Right lung (tissue), 10 donors: ENCODE data around the gene COASY. TPM values are rescaled to one million over a fixed set of nuclear protein-coding genes. Genes with fewer than 3 reads are reported as not detected.

Experiments
- DNase-seq, 2 donors: peaks; one replicate each; pipeline ENCODE4 v3.0.0-alpha.2; 2013
- long read RNA-seq, 8 donors: transcript quantifications; one replicate each; lab custom pipeline, GENCODE V29; 2026
- polyA plus RNA-seq, 5 donors: library from polyadenylated mRNA; unstranded; fragments of 120-200 nt; gene quantifications; one replicate each; pipeline versions ENCODE4 v1.2.1 to v1.2.3, GENCODE V29; 2013; ENCODE audit warnings: inconsistent platforms in 1 of 5, low replicate concordance in 1 of 5; ENCODE audit not compliant: insufficient read length in 5 of 5, insufficient read depth in 1 of 5

Gene COASY
- 10 to 100 TPM; 33.5 to 46.9 (median 41.0) TPM for polyA plus RNA-seq
- long read RNA-seq, donor 1, partial matches to known transcripts: 0 of 7 reads
- long read RNA-seq, donor 1, other reads (novel, unspliced or antisense): 0 of 7 reads
- long read RNA-seq, donor 2, partial matches to known transcripts: 0 of 8 reads
- long read RNA-seq, donor 2, other reads (novel, unspliced or antisense): 0 of 8 reads
- long read RNA-seq, donor 3, partial matches to known transcripts: 0 of 6 reads
- long read RNA-seq, donor 3, other reads (novel, unspliced or antisense): 0 of 6 reads
- long read RNA-seq, donor 4, partial matches to known transcripts: 0 of 4 reads
- long read RNA-seq, donor 4, other reads (novel, unspliced or antisense): 0 of 4 reads
- long read RNA-seq, donor 5, partial matches to known transcripts: 0 of 7 reads
- long read RNA-seq, donor 5, other reads (novel, unspliced or antisense): 0 of 7 reads
- long read RNA-seq, donor 6, transcript COASY-201 (9 exons, 2,458 nt): major isoform, 9 of 14 reads
- long read RNA-seq, donor 6, partial matches to known transcripts: 0 of 14 reads
- long read RNA-seq, donor 6, other reads (novel, unspliced or antisense): 0 of 14 reads
- long read RNA-seq, donor 7, partial matches to known transcripts: 0 of 6 reads
- long read RNA-seq, donor 7, other reads (novel, unspliced or antisense): 0 of 6 reads
- long read RNA-seq, donor 8, partial matches to known transcripts: 0 of 3 reads
- long read RNA-seq, donor 8, other reads (novel, unspliced or antisense): 0 of 3 reads

DNA sequence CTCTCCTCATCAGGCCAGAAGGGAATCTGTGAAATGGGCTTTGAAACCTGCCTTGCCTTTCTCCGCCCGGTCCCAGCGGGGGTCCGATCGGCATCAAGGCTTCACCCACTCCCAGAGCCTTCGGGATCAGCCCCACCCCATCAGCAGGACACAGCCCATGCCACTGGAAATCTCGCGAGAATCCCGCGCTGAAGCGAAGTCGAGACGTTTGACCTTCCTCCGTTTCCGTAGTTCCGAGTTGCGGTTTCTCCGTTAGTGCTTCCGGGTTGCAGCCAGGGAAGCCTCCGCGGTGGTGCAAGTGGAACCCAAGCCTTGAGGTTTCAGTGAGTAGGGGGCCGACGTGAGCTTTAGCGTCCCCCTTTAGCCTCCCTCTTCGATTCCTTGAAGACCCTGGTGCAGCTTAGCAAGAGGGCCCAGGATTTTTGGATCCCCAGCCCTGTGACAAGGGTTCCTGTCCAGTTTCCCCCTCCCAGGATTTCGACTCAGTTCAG is at the start of gene COASY:
TSS of gene COASY (plus strand) at position 252 of the 491 bp plus-strand sequence. CDS start 475 bp downstream, outside the sequence.
- DNase-seq: peak; percentile 94 to 96

DNA sequence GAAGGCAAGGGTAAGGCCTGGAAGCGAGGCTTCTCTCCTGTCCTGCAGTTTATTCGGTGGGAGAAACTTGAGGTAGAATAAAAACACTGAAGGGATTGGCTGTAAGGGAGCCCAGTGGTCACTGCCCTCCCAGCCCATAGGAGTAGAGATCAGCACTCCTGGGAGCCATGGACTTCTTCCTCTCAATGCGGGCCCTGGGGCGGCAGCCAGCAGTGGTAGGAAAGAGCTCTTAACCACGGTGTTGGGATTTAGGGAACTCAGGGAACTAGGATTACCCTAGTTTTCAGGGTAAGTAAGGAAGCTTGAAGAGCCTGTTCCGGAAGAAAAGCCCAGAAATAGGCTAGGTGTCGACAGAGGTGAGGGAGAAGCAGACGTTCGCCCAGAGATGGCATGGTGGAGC is 49.7 kb upstream of the COASY start:
- DNase-seq: no peak

DNA sequence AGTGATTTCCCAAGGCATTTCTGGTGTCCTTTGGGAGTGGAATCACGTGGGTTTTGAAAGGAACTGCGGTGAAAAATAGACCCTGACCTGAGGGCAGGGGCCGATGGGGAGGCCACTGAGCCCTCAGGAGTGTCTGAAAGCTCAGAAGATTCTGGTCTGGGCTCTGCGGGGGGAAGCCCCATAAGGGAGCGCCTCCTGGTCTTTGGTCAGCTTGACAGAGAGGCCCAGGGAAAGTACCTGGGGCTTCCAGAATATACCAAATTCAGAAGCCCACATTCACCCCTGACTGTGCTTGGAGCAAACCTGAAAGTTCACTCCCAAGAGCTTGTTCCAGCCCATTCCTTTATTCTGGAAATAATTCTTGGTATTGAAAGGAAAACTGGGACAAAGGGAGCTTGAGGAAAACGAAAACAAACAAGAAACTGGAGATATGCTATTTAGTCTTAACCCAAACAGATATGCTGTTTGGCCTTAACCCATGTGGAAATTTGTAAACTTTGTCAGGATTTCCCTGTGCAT is 49.2 kb upstream of the COASY start:
- DNase-seq: no peak

DNA sequence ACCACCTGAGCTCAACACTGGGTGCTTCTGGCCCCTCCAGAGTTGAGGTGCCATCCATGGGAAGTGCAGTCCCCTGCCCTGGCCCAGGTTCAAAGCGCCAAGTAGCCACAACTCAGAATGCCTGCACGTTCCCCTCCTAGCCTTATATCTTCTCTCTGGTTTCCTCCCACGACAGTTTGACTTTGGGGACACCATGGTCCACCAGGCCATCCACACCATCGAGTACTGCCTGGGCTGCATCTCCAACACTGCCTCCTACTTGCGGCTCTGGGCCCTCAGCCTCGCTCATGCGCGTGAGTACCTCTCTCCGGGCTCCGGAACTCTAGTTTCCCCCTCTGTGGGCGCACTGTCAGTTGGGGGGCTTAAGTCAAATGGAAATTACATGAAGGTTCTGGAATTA is 48.3 kb upstream of the COASY start:
- no peak for DNase-seq

- DNase-seq: no peak
Observed at GRCh38 chr17:42514279-42514678, 47.7 kb upstream of the COASY start.

GRCh38 chr17:42514867-42515266 is 47.1 kb upstream of the COASY start:
- no peak for DNase-seq

GRCh38 chr17:42517516-42517915 is 44.4 kb upstream of the COASY start:
- no peak for DNase-seq

DNA sequence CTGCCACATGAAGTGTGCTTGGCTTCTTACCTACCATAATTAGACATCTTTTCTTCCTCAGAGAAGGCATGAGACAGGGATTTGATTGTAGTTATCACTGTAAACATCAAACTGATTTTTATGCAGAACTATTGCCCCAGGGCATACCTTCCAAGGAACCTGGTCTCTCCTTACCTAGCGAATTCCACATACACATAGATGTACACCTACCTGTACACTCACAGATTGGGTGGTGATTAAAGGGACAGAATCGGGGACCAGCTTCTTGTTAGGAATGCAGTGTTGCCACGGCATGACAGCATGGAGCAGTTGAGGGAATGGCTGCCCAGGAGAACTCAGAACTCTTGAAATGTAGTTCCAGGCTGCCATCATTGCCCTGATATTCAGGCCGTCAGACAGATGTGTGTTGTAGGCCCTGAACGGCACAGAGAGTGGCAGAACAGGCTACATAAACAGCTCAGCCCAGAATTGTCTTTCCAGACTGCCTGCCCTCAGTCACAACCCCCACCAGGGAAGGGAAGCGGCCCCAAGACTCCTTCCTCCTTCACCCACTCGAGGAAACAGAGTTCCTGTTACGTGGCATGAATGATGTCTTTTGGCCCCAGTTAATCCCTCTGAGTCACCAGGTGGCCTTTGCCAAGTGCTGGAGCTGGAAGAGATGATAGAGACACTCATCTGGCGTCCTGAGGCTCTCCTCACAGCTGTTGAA is 43.7 kb upstream of the COASY start:
- DNase-seq: peak; percentile 43 to 55

DNA sequence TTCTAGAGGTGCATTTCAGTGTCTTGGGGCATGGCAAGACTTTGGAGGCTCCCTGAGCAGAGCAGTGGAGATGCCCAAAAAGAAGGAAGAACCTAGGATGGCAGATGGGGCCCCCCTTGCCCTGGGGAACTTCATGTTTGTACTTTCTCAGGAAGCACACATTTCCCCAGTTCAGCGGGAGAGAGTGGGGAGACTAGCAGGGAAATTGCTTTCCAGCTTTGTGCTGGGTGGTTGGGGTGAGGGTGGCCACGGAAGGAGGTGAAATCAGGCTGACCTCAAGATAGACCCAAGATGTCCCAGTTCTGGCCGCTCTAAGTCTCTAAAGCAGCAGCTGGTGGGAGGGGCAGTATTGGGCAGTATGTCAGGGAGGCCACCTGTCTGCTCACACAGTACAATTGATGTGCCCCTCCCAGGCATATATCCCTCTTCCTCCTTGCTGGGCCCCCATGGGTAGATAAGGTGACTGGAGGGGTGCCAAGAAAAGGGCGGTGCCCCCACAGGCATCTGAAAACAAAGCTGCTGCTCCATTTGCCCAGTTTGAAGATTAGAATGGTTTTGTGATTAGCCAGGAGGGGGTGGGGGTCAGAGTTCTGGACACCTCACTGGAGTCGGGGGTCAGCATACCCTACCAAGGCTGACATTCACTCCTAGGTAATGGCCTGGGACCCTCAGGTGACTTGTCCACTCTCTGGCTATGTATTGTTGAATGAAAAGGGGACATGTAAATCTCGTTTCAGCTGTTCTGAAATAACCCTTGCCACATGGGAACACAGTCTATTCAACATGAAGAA is 43.0 kb upstream of the COASY start:
- peak; percentile 18 to 33 for DNase-seq

GRCh38 chr17:42519546-42520491 is 42.1 kb upstream of the COASY start:
- peak; percentile 93 to 96 for DNase-seq

DNA sequence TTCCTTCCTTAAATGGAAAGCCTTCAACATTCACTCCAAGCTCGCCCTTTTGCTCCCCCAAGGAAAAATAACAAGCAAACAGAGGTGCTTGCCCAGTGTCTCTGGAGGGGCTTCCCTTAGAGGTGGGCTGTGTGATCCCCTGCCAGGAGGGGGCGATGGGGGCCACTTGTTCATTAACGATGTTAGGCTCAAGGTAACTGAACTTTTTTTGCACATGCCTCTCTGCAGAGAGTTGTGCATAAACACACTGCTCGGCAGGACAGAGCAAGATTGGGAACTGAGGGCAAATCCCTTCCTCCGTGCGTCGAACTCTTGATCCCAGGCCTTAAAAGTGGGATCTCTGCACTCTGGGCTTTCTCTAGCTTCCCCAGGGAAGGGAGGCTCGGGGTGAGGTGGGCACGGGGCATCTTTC is 41.4 kb upstream of the COASY start:
- DNase-seq: no peak

- no peak for DNase-seq
Observed at GRCh38 chr17:42521036-42521435, 40.9 kb upstream of the COASY start.

DNA sequence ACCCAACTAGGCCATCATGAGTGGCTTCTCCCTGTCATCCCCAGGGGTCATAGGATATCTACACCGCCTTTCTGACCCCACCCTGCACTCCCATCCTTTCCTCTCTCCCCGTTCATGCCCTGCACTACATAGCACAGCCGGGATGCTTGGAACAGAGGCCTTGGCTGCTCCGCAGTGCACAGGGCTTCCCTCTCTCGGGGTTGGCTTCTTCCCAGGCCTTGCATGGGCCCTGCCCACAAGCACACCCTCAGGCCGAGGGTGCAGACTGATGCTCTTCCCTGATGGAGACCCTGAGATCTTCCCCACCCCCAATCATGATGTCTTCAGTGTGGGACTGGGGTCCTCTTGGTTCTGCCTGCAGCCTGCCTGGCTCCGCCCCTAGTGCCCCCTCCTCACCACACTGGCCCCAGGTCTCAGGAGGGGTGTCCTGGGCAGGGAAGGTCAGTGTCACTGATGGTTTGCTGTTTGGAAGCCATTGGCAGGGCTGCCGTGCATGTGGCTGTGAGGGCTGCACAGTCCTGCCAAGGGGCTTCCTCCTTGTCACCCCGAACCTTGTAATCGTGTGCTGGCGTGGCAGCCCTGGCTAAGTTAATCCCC is 40.2 kb upstream of the COASY start:
- DNase-seq: no peak

DNA sequence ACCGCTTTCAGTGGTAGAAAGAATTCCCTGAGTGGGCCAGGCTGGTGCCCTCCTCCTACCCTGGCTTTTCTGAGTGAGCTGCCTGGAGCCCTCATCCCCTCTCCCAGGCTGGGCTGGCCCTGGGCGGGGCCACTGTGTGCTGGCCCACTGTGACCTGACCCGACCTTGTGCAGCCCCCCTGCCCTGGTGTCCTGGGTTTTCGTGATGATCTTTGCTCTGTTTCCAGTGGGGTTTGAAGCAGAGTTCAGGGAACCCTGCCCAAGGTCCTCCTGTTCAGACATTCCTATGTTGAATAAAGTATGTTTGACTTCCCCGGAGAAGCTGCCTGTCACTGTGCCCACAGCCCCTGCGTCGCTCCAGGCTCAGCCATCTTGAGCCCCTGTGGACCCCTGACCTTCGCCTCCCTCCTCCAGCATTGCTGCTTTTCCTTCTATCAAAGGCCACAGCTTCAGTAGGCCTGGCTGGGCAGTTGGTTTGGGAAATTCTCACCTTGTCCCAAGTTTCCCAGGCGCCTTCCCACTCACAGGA is 39.6 kb upstream of the COASY start:
- DNase-seq: no peak

DNA sequence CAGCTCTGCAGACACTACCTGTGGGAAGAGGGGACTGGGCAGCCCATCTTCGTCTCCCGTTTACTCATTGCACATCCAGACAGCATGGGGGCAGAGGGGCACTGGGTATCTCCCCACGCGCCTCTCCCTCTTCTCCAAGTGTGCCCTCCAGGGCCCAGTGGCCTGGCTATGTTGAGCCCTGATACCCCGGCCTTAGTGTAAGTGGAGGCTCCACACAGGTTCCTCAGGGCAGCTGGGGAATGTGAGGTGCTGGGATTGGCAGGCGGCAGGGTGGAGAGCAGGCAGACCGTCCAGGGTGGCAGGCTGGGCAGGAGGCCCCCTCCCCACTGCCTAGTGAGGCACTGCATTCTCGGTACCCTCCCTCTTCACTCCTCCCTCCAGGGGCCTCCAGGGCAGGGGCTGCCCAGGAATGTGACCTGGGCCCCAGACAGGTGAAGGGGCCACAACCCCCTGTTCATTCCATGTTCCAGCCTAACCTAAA is 39.1 kb upstream of the COASY start:
- no peak for DNase-seq

DNA sequence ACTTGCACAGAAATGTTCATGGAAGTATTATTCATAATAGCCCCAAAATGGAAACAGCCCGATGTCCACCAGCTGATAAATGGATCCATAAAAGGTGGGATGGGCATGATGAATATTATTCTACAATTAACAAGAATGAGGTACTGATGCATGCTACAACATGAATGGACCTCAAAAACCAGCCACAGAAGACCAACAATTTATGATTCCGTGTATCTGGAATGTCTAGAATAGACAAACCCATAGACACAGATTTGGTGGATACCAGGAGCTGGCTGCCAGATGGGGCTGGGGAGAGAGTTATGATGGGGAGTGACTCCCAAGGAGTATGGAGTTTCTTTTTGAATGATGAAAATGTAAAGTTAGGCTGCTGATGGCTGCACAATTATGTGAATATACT is 36.7 kb upstream of the COASY start:
- DNase-seq: no peak

DNA sequence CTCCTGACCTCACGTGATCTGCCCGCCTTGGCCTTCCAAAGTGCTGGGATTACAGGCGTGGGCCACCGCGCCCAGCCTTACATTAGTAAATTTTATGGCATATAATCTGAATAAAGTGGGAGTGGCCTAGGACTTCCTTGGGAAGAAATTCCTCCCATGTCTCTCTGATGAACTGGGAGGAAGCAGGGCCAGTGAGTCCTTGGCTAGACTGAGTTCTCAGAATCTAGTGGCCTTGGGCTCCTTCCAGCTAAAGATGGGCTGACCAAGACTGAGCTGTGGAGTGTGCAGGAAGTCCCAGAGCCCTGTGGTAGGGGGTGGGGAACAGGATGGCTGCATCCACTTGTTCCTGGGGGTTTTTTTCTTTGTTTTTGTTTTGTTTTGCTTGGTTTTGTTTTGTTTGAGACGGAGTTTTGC is 35.9 kb upstream of the COASY start:
- no peak for DNase-seq

DNA sequence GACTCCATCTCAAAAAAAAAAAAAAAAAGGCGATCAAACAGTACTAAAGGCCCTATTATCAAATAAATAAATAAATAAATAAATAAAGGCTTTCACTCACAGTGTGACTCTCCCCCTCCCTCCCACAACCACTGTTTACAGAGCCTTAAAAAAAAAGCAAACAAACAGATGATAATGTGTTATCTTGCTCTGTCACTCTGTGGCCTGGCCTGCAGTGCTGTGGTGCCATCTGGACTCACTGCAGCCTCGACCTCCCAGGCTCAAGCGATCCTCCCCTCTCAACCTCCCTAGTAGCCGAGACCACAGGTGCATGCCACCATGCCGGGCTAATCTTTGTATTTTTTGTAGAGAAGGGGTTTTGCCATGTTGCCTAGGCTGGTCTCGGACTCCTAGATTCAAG is 34.0 kb upstream of the COASY start:
- DNase-seq: no peak

- DNase-seq: no peak
Observed at GRCh38 chr17:42529061-42529460, 32.9 kb upstream of the COASY start.
